Measurements from ENCODE around the gene RRAGC.
A peak's percentile ranks its signal among the peaks of the same experiment; 100 is the strongest.
"Not testable (repeated sequence)": the region's sequence is repeated elsewhere in the genome, so short reads cannot be mapped to it uniquely, and the experiment has no call there.

The RRAGC gene

GRCh38 chr1:38858833-38859560 lies 575 bp downstream of the RRAGC start:
- DNase-seq (ENCODE audit: low spot score), result peak; percentile 78

- DNase-seq (ENCODE audit: low spot score), result no peak
Observed at GRCh38 chr1:38852780-38853179, 6.8 kb downstream of the RRAGC start.

- DNase-seq (ENCODE audit: low spot score), result no peak
Observed at GRCh38 chr1:38848071-38848470, 11.5 kb downstream of the RRAGC start.

GRCh38 chr1:38846210-38846609 lies 13.4 kb downstream of the RRAGC start:
- DNase-seq (ENCODE audit: low spot score), result no peak

- not testable (repeated sequence) for DNase-seq (ENCODE audit: low spot score)
Observed at GRCh38 chr1:38845088-38845487, 14.5 kb downstream of the RRAGC start.

GRCh38 chr1:38840281-38840680 lies 19.3 kb downstream of the RRAGC start:
- DNase-seq (ENCODE audit: low spot score), result no peak

DNA sequence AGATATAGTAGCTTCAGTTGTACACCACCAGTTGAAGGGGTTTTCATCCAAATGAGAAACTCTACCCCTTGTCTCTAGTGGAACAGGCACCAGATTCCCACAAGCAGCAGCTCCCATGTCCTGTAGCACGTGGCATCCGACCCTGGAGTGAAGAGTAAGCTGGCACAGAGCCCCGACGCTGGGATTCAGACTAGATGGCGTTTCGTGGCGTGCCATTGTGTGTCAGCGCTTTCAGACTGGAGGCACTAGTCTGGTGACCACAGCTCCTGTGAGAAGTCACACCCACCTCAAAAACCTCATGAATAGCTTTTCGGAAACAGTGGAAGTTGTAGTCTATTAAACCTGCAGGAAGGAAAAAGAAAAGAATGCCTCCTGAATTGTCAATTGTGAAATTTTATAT lies 20.2 kb downstream of the RRAGC start:
- no peak for DNase-seq (ENCODE audit: low spot score)

DNA sequence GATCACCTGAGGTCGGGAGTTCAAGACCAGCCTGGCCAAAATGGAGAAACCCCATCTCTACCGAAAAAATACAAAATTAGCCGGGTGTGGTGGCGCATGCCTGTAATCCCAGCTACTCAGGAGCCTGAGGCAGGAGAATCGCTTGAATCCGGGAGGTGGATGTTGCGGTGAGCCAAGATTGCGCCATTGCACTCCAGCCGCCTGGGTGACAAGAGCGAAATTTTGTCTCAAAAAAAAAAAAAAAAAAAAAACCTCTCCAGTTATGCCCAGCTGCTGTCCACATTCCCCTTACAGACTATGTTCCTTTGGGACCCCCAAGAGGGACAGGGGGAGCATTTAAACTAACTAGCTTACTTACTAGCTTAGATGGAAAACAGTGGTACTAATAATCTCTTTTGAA lies 23.3 kb downstream of the RRAGC start:
- DNase-seq (ENCODE audit: low spot score), result not testable (repeated sequence)

GRCh38 chr1:38834937-38835827 lies 24.4 kb downstream of the RRAGC start:
- peak; percentile 87 for DNase-seq (ENCODE audit: low spot score)

DNA sequence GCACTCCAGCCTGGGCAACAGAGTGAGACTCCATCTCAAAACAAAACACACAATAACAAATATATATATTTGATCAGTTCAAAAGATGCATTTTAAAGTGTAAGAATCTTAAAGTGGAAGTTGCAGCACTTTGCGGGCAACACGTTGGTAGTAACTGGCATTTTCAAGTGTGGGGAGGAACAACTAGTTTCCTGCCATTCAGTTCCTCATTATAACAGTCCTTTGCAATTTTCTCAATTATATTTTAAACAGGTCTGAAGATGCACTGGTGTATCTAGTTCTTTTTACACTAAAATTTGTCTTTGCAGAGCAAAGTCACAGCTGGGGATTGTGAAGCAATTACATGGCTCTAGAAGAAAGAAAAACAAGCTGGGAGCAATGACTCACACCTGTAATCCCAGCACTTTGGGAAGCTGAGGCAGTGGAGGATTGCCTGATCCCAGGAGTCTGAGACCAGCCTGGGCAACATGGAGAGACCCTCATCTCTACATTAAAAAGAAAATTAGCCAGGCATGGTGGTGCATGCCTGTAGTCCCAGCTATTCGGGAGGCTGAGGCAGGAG lies 25.3 kb downstream of the RRAGC start:
- no peak for DNase-seq (ENCODE audit: low spot score)

GRCh38 chr1:38833146-38833545 lies 26.4 kb downstream of the RRAGC start:
- no peak for DNase-seq (ENCODE audit: low spot score)

DNA sequence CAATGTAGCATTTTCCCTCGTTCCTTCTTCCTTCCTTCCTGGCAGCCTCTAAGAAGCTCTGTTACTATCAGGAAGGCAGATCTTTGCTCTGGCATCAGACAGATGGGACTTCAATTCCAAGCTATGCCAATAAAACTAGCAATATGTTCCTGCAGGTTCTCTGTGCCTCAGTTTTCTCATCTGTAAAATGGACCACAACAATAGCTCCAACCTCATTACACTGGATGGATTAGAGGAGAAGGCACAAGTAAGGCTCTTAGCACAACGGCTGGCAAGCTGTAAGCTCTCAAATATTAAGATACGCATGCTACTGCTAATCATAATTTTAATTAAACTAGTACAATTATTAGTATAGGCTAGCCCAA lies 27.2 kb downstream of the RRAGC start:
- no peak for DNase-seq (ENCODE audit: low spot score)

- DNase-seq (ENCODE audit: low spot score), result no peak
Observed at GRCh38 chr1:38831731-38832369, 27.7 kb downstream of the RRAGC start.

DNA sequence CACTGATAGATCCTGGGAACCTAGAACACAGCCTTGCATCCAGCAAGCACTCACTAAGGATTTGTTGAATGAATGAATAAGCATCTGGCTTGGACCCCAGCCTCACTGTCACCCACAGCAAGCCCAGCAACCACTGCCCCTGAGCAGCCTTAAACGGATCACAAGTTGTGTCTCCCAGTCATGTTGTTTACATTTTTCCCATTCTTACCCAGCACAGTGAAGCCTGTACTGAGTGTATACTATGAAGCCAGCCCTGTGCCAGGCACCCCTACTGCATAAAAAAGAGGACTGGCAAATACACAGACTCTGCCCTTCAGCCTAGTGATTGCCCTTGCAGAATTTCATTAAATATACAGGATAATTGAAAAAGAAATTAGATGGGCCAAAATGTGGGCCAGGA lies 30.2 kb downstream of the RRAGC start:
- DNase-seq (ENCODE audit: low spot score), result no peak

DNA sequence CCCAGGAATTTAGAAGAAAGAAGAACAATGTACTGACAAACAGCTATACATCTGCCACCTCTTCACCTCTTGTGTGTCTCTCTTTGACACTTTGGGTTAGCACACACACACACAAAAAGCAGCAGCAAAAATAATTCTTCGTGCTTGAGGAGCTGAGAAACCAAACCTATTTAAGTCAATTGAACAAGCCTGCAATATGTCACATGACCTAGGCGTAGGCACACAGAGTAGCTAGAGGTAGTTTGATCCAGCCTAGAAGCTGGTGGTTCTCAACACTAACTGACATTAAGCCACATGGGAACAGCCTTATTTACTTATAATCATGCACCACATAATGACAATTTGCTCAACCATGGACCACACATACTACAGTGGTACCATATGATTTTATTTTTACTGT lies 32.3 kb downstream of the RRAGC start:
- no peak for DNase-seq (ENCODE audit: low spot score)

DNA sequence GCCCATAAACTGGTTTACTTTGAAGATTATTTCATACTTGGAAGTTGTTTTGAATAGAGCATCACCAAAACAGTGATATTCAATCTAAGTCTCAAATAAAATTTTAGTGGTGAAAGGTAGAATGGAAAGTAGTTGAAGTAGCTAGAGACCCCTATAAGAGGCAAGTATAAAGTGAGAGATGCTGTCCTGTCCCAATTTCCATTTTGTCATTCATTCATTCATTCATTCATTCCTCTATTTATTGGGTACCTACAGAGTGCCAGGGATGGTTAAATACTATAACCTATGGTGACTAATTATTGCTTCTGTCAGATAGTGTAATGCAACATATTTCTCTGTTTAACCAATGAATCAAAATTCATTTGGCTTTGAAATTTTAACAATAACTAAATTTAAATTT lies 32.7 kb downstream of the RRAGC start:
- no peak for DNase-seq (ENCODE audit: low spot score)

DNA sequence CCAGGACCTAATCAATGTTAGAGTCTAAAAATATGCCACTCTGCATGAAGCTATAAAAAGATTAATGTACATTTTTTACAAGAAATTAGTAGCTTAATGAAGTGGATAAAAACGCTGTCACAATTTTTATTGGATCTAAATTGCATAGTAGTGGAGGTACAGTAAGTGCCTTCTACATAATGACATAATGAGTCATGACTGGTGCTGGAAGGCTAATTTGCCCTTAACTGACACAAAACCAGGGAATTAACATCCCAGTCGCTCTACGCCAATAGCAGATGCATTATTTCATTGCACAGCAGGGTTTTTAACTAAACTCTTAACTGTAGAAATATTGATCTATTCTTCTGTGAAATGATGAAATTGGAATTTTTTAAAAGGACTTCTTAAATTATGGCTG lies 33.3 kb downstream of the RRAGC start:
- DNase-seq (ENCODE audit: low spot score), result no peak

- no peak for DNase-seq (ENCODE audit: low spot score)
Observed at GRCh38 chr1:38820860-38821259, 38.7 kb downstream of the RRAGC start.

DNA sequence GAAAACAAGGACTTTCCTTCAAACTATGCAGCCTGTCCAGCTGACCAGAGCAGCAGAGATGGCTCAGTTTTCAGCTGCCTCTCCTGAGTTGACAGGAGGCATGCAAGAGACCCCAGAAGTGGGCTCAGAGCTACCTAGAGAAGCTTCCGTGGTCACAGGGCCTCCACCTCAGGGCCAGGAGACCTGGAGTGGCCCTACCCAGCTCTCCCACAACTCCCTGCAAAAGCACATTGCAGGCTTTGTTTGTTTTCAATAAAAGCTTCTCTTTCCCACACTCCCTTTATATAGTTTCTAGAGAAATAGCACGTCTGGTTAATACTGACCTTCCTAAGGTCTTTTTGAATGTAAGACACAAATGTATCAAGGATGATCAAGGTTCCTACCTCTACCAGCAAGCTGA lies 40.1 kb downstream of the RRAGC start:
- no peak for DNase-seq (ENCODE audit: low spot score)

DNA sequence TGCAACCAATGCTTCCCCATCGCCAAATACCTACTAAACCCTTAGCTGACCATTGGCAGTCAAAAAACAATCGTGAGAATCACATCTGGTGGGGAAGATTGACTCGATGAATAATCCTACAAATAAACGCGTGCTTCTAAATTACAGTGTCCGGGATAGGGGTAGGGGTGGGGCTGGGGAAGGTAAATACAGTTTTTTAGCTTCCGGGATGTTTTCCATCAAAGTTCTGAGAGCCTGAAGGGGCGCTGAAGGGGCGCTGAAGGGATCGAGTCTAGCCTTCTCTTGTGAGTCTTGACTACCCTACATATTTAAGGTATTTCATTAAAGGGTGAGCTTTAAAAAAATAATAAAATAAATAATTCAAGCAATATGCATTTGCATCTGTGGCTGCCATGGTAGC lies 40.5 kb downstream of the RRAGC start:
- DNase-seq (ENCODE audit: low spot score), result no peak

DNA sequence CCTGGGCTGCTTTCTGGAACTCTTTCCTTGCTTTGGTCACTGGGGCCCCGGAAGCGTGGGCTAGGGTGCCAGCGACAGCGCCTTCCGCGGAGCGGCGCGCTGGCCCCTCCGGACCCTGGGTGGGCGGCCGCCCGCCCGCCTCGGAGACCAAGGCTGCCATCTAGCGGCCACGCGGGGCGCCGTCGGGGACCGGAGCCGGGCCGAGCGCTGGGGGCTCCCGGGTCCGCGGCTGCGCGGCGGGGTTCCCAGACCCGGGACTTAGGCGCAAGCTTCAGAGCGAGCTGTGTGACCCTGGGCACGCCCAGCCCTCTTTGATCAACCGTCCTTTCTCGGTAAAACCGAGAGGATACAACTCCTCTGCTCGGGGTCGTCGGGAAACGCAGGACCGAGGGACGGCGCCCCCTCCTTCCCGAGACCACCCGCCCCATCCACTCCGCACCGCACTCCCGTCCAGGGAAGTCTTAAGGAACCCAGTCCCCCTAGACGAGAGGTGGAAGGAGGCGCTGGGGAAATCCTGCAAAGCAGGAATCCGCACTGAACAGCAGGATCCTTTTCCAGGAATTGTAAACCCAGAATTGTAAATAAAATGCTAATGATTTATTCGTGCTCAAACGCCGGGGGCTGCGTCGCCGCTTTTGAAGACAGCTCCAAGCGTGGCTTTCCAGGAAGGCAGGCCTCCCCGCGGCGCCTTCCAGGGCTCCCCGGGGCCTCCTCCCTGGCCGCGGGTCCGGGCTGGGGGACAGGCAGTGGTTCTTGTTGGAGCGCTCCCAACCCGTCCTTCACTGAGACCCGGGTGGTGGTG lies 41.2 kb downstream of the RRAGC start:
- no peak for DNase-seq (ENCODE audit: low spot score)
